ENCODE results near the gene MYO3B.
"Not testable (repeated sequence)": the region's sequence is repeated elsewhere in the genome, so short reads cannot be mapped to it uniquely, and the experiment has no call there.

Gene MYO3B

GRCh38 chr2:170665743-170666142 is 487.8 kb downstream of the MYO3B start:
- DNase-seq = no peak

DNA sequence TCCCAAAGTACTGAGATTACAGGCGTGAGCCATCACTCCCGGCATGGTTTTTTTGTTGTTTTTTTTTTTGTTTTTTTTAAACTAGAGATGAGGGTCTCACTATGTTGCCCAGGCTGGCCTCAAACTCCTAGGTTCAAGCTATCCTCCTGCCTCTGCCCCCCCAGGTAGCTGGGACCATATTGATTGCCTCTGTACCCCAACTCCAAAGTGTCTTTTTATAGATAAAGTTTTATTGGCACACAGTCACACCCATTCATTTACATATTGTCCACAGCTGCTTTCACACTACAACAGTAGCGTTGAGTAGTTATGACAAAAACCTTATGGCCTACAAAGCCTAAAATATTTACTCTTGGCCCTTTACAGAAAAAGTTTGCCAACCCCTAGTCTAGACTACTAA is 492.0 kb downstream of the MYO3B start:
- no peak for DNase-seq

GRCh38 chr2:170670651-170671050 is 492.7 kb downstream of the MYO3B start:
- DNase-seq = no peak

GRCh38 chr2:170671079-170671478 is 493.1 kb downstream of the MYO3B start:
- no peak for DNase-seq

- not testable (repeated sequence) for DNase-seq
Measured at GRCh38 chr2:170674282-170674681, 496.3 kb downstream of the MYO3B start.

GRCh38 chr2:170675701-170676100 is 497.8 kb downstream of the MYO3B start:
- DNase-seq = no peak

DNA sequence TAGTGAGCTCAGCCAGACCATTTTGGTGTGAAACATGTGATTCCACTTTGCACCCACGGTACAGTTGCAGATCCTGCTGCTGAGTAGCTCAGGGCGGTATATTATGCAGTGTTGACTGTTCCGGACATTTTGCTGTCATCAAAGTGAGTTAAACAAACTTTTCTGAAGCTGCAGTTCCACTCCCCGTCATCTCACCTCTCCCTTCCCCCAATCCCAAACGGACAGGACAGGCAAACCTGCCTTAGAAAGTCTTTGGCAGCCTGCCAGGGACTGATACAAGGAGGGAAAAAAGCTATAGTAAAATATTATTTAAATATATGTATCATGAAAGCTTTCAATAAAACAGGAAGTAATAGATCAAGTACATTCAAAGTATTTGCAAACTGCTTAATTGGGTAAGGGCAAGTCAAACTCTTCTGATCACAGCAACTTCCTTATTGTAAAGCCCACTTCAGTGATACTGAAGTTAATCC is 501.7 kb downstream of the MYO3B start:
- DNase-seq = no peak

GRCh38 chr2:170680172-170680941 is 502.4 kb downstream of the MYO3B start:
- no peak for DNase-seq

DNA sequence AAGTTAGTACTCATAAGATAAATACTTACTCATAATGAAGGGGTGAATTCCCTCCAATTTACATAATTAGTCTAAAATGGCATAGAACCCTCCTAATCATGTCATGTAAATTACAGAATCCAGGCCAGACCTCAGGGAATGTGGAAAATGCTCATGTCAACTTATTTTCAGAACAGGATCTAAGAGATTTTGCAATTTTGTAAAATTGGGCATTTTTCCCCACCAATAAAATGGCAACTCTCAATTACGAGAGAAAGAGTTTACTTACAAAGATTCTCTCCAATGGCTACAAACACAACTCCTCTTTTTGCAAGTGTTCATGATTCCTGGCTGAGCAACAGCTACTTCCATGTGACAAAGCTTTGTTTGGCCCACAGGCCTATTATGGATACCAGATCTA is 503.4 kb downstream of the MYO3B start:
- DNase-seq = no peak

DNA sequence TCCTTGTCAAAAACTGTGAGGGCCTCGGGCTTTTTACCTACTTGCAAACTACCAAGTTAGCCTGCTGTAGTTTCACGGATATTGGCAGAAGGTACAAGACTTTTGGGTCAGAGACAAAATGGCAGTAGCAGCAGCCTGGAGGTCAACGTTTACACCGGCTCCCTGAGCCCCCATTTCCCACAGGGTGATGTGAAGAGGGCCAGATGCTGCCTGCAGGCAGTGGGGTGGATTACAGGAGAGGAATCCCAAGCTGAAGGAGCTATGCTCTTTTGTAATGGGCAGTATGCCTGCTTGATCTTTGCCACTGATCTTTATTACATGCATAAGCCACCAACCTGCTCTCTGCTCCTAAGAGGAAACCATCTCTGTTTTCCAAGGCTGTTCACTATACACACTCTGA is 507.6 kb downstream of the MYO3B start:
- DNase-seq = no peak

GRCh38 chr2:170689481-170689880 is 511.5 kb downstream of the MYO3B start:
- no peak for DNase-seq

DNA sequence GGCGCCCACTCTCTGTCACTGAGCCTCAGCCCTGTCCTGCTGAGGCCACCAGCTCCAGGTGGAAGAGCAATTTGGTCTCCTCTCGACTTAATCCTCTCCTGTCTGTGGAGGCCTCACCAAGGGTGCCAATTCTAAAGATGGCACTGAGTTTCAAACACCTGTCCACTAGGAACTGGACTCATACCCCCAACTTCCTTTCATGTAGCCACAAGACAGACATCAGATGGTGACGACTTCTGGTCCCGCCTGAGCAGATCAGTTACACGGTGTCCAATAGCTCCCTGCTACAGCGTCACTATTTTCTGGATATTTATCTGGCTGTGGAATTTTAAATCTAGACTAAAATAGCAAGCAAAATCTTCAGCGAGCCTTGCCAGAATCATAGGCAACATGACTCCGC is 512.7 kb downstream of the MYO3B start:
- no peak for DNase-seq

GRCh38 chr2:170694316-170694715 is 516.4 kb downstream of the MYO3B start:
- DNase-seq = no peak

- no peak for DNase-seq
Measured at GRCh38 chr2:170695521-170696410, 517.8 kb downstream of the MYO3B start.

DNA sequence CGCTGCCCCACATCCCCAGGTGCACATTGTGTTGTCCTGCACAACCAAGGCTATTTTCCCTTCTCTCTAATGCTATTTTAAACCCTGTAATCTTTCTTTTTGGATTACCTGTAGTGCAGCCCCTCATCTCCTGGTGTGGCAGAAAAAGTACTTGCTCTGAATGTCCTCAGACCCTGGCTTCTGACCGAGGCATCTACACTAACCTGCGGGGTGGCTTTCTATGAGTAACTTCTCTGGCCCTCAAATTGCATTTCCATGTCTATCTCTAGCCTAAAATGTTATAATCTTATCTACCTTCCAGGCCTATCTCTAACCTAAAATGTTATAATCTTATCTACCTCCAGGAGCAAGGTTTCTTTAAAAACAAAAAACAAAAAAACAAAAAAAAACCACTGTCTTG is 519.0 kb downstream of the MYO3B start:
- no peak for DNase-seq

GRCh38 chr2:170701011-170701410 is 523.1 kb downstream of the MYO3B start:
- DNase-seq = no peak

- DNase-seq = no peak
Measured at GRCh38 chr2:170703776-170704476, 526.0 kb downstream of the MYO3B start.
